K562 (cell line): ENCODE measurements around the gene PLEKHA7. TPM values are rescaled to one million over a fixed set of nuclear protein-coding genes. Genes with fewer than 3 reads are reported as not detected.
A peak's percentile ranks its signal among the peaks of the same experiment; 100 is the strongest.

Experiments
- ATAC-seq: fragments of 200-7000 bp; cut with Tn5 transposase; 3 replicates; pipeline ENCODE4 v1.9.1; 2020; ENCODE audit warnings: moderate library complexity
- BruUV-seq: library from RNA; stranded (reverse); fragments of 400-500 nt; replicated peaks from 2 replicates; lab custom pipeline; 2021; lab: Mats Ljungman, UMichigan
- CTCF ChIA-PET: fragments of 300-600 bp; formaldehyde crosslinking; extraction: SDS; loops from one replicate; lab custom pipeline; 2021; ENCODE audit warnings: low intra/inter-chr PET ratio; lab: Yijun Ruan, JAX
- POLR2A ChIA-PET: fragments of 300-600, 350-650 bp; sonication (Branson Sonifier 250); formaldehyde crosslinking; extraction: SDS; loops from one replicate; lab custom pipeline; 2021; ENCODE audit warnings: antibody characterized with exemption, inconsistent platforms; lab: Yijun Ruan, JAX
- DNase-seq, 4 experiments: peaks; one replicate each; pipeline versions ENCODE4 v3.0.0 to v3.0.0-alpha.2; 2011 to 2018; ENCODE audit warnings: low spot score in 3 of 4, mixed read lengths in 3 of 4; ENCODE audit errors: extremely low read depth in 1 of 4
- FAIRE-seq: peaks from 2 replicates; lab custom pipeline; 2011; peaks lifted over from hg19 to GRCh38; lab: Jason Lieb, UNC
- H2AFZ ChIP-seq: 2 replicates; pipeline ENCODE4 v1.6.0; 2011; ENCODE audit warnings: low read depth, low read length, control low read depth, inconsistent platforms
- H3K27ac ChIP-seq: fragments of 200-600 bp; 3 replicates; pipeline ENCODE4 v1.8.0; 2011; ENCODE audit warnings: low read depth, mild to moderate bottlenecking, control low read depth, inconsistent platforms, low read length, moderate library complexity, mixed read lengths; ENCODE audit errors: extremely low read depth
- H3K27me3 ChIP-seq, 2 experiments: fragments of 300-600 bp in 1 of 2; 2 replicates in 1 of 2; 3 replicates in 1 of 2; pipeline versions ENCODE4 v1.6.0 to v1.8.0; 2011; ENCODE audit warnings: inconsistent platforms in 2 of 2, low read length in 2 of 2, mild to moderate bottlenecking in 1 of 2, mixed read lengths in 1 of 2, moderate library complexity in 1 of 2; ENCODE audit not compliant: control insufficient read depth in 2 of 2, insufficient read depth in 2 of 2
- H3K36me3 ChIP-seq: fragments of 300-600 bp; 3 replicates; pipeline ENCODE4 v1.8.0; 2011; ENCODE audit warnings: mild to moderate bottlenecking, low read length, inconsistent platforms; ENCODE audit not compliant: control insufficient read depth, insufficient read depth
- H3K4me1 ChIP-seq, 2 experiments: fragments of 200-600 bp in 1 of 2; replicated peaks in 1 of 2; 2 replicates in 1 of 2; 3 replicates in 1 of 2; pipeline versions ENCODE4 v1.5.1 to v1.8.0; 2011; ENCODE audit warnings: inconsistent platforms in 2 of 2, low read length in 2 of 2, mild to moderate bottlenecking in 1 of 2, mixed read lengths in 1 of 2, moderate library complexity in 1 of 2; ENCODE audit not compliant: control insufficient read depth in 2 of 2, insufficient read depth in 2 of 2
- H3K4me2 ChIP-seq: 2 replicates; pipeline ENCODE4 v1.6.1; 2011; ENCODE audit warnings: low read length, control low read depth, inconsistent platforms, mixed read lengths; ENCODE audit not compliant: insufficient read depth
- H3K4me3 ChIP-seq: fragments of 200-600 bp; sonication (generic), shearing (Covaris generic); 2 replicates; pipeline ENCODE4 v1.5.1; 2016; ENCODE audit warnings: control low read depth, inconsistent platforms
- H3K79me2 ChIP-seq: fragments of 200-600 bp; 3 replicates; pipeline ENCODE4 v1.8.0; 2011; ENCODE audit warnings: low read length, inconsistent platforms; ENCODE audit not compliant: control insufficient read depth, insufficient read depth
- H3K9ac ChIP-seq, 2 experiments: 2 replicates each; pipeline versions ENCODE4 v1.6.0 to v1.6.1; 2011; ENCODE audit warnings: low read depth in 2 of 2, low read length in 2 of 2, control low read depth in 1 of 2, inconsistent platforms in 1 of 2, mild to moderate bottlenecking in 1 of 2, mixed read lengths in 1 of 2; ENCODE audit not compliant: insufficient read depth in 1 of 2
- H3K9me1 ChIP-seq: one replicate; pipeline ENCODE4 v1.6.0; 2011; ENCODE audit warnings: inconsistent platforms, mild to moderate bottlenecking, low read length, moderate library complexity; ENCODE audit not compliant: control insufficient read depth, insufficient read depth
- H3K9me3 ChIP-seq: replicated peaks from 2 replicates; pipeline ENCODE4 v1.5.1; 2011; ENCODE audit warnings: low read depth, low read length, inconsistent platforms; ENCODE audit not compliant: control insufficient read depth, insufficient read depth
- H4K20me1 ChIP-seq: replicated peaks from 2 replicates; pipeline ENCODE4 v1.6.1; 2011; ENCODE audit warnings: low read length, inconsistent platforms, mixed read lengths; ENCODE audit not compliant: control insufficient read depth, insufficient read depth
- ETV1 ChIP-seq: fragments of 450-650 bp; conservative IDR thresholded peaks from 2 replicates; pipeline ENCODE4 v1.6.1; 2016; ENCODE audit warnings: missing genetic modification characterization, control low read depth, low read depth, missing compliant biosample characterization
- FOXK1 ChIP-seq: sonication (generic); formaldehyde crosslinking; IDR thresholded peaks from 2 replicates; pipeline ENCODE4 v1.8.0; 2022; ENCODE audit warnings: missing genetic modification reagents, mild to moderate bottlenecking, borderline replicate concordance
- MEF2D ChIP-seq: conservative IDR thresholded peaks from 2 replicates; pipeline ENCODE4 v1.6.1; 2016; ENCODE audit warnings: low read depth, missing genetic modification characterization, missing compliant biosample characterization
- PHF21A ChIP-seq: fragments of 450-650 bp; IDR thresholded peaks from 2 replicates; pipeline ENCODE4 v1.6.1; 2017; ENCODE audit warnings: low read depth, borderline replicate concordance
- PKNOX1 ChIP-seq: fragments of 450-650 bp; IDR thresholded peaks from 2 replicates; pipeline ENCODE4 v1.6.1; 2016
- RCOR1 ChIP-seq, 2 experiments: IDR thresholded peaks; 2 replicates each; pipeline ENCODE4 v1.6.1; 2012; ENCODE audit warnings: low read depth in 2 of 2, low read length in 2 of 2, borderline replicate concordance in 1 of 2, improper control_type of control experiment in 1 of 2
- SMARCA4 ChIP-seq: fragments of 450-650 bp; IDR thresholded peaks from 2 replicates; pipeline ENCODE4 v1.6.1; 2016
- SNIP1 ChIP-seq: fragments of 450-650 bp; IDR thresholded peaks from 2 replicates; pipeline ENCODE4 v1.7.1; 2017; ENCODE audit warnings: low read depth, mild to moderate bottlenecking
- ZNF140 ChIP-seq: fragments of 250-450 bp; sonication (Bioruptor Pico); IDR thresholded peaks from 2 replicates; pipeline ENCODE4 v1.8.0; 2021; ENCODE audit warnings: moderate library complexity, mild to moderate bottlenecking, inconsistent platforms
- ZNF511 ChIP-seq: sonication (generic); formaldehyde crosslinking; IDR thresholded peaks from 2 replicates; pipeline ENCODE4 v1.8.0; 2022; ENCODE audit warnings: mild to moderate bottlenecking, missing genetic modification reagents
- ZNF696 ChIP-seq: fragments of 250-450 bp; sonication (Bioruptor Pico); conservative IDR thresholded peaks from 2 replicates; pipeline ENCODE4 v1.4.0; 2020; ENCODE audit warnings: mild to moderate bottlenecking, moderate library complexity
- WGBS: fragments of 100-300 bp; shearing (Covaris generic); methylation state at CpG from one replicate; pipeline ENCODE4 v1.1.6; 2016; ENCODE audit warnings: low coverage, mixed read lengths; ENCODE audit not compliant: insufficient coverage; ENCODE audit errors: missing lambda C conversion rate; 5-methylcytosine and 5-hydroxymethylcytosine counted together
- in situ Hi-C: fragments of 300-500 bp; cut with MboI; formaldehyde crosslinking; loops from 4 replicates; pipeline ENCODE4 v1.15.0; 2018; ENCODE audit warnings: inconsistent platforms, mixed read lengths
- intact Hi-C: fragments of 100-400 bp; cut with micrococcal nuclease; formaldehyde crosslinking; loops from 2 replicates; pipeline ENCODE4 v1.14.2; 2022
- polyA plus RNA-seq, 8 experiments: library from polyadenylated mRNA; depleted of rRNA in 4 of 8; stranded (reverse) in 5 of 8; unstranded in 3 of 8; fragments of >200 nt; fragmentation: Nextera tagmentation in 2 of 8; fragmentation: Illumina TruSeq in 1 of 8; extraction: Ambion mirVana in 2 of 8; extraction: Trizol in 1 of 8; gene quantifications; 2 replicates each; pipeline versions ENCODE4 v1.2.1 to v1.2.3, GENCODE V29; 2011 to 2014; ENCODE audit warnings: inconsistent platforms in 1 of 8, missing spikeins in 1 of 8
- total RNA-seq, 7 experiments: library from RNA; depleted of rRNA in 6 of 7; stranded (reverse); fragments of >200 nt in 6 of 7; fragmentation: Illumina TruSeq in 2 of 7; extraction: Trizol in 2 of 7; gene quantifications; 2 replicates each; pipeline versions ENCODE4 v1.2.1 to v1.2.3, GENCODE V29; 2011 to 2021; ENCODE audit warnings: low replicate concordance in 1 of 7
- TF ChIP-seq, protein P1 (sequence below): sonication (generic); formaldehyde crosslinking; IDR thresholded peaks from 2 replicates; pipeline ENCODE4 v1.8.0; 2022; ENCODE audit warnings: mild to moderate bottlenecking, missing genetic modification reagents, borderline replicate concordance
- TF ChIP-seq, protein P2 (sequence below): fragments of 250-450 bp; sonication (Bioruptor Pico); IDR thresholded peaks from 2 replicates; pipeline ENCODE4 v1.5.0; 2020; ENCODE audit warnings: mild to moderate bottlenecking

The PLEKHA7 gene
- total and polyA plus RNA-seq, 9 of the 15 experiments (the other 6 are each of a cell fraction or from before 2014, with no cell fraction given): 0.06 to 0.77 (median 0.20) TPM; not detected in 1

DNA sequence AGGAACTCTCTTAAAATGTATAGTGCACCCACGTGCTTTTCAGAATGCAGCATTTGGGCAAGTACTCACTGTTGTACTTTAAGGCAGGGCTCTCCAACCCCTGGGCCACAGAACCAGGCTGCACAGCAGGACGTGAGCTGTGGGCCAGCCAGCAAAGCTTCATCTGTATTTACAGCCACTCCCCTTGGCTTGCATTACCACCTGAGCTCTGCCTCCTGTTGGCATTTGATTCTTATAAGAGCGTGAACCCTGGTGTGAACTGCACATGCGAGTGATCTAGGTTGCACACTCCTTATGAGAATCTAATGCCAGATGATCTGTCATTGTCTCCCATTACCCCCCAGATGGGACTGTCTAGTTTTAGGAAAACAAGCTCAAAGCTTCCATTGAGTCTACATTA, 272.7 kb downstream of the PLEKHA7 start:
- H2AFZ ChIP-seq: no peak overlapping the region
- no peak for DNase-seq
- no peaks in the 10 kb centered on the region for H3K27me3 ChIP-seq
- in situ Hi-C loops: no loop called here
- H3K36me3 ChIP-seq: peaks cover 48% of the 10 kb centered on the region; the same call in 2 of the 3 replicates
- intact Hi-C loops: no loop called here
- no peaks in the 10 kb centered on the region for H3K9me1 ChIP-seq
- H4K20me1 ChIP-seq: peaks cover 3% of the 10 kb centered on the region; the same call in 1 of the 2 replicates
- no peak for TF ChIP-seq ZNF511 (CRISPR knock-in tag)
- no peak for TF ChIP-seq PHF21A
- no peak for TF ChIP-seq ZNF140
- no peak for TF ChIP-seq SNIP1
- no peak for TF ChIP-seq PKNOX1
- TF ChIP-seq, protein P1, sequence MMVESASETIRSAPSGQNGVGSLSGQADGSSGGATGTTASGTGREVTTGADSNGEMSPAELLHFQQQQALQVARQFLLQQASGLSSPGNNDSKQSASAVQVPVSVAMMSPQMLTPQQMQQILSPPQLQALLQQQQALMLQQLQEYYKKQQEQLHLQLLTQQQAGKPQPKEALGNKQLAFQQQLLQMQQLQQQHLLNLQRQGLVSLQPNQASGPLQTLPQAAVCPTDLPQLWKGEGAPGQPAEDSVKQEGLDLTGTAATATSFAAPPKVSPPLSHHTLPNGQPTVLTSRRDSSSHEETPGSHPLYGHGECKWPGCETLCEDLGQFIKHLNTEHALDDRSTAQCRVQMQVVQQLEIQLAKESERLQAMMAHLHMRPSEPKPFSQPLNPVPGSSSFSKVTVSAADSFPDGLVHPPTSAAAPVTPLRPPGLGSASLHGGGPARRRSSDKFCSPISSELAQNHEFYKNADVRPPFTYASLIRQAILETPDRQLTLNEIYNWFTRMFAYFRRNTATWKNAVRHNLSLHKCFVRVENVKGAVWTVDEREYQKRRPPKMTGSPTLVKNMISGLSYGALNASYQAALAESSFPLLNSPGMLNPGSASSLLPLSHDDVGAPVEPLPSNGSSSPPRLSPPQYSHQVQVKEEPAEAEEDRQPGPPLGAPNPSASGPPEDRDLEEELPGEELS: no peak
- TF ChIP-seq SMARCA4: no peak
- TF ChIP-seq ZNF696 (CRISPR knock-in tag): no peak
- no peak for TF ChIP-seq RCOR1 (IDR thresholded peaks at IDR 0.05; ENCODE audit: borderline replicate concordance in 1 of 2, low read depth in 2 of 2, low read length in 2 of 2)
- no peak for TF ChIP-seq ETV1 (tag)
- TF ChIP-seq MEF2D: no peak
- TF ChIP-seq, protein P2, sequence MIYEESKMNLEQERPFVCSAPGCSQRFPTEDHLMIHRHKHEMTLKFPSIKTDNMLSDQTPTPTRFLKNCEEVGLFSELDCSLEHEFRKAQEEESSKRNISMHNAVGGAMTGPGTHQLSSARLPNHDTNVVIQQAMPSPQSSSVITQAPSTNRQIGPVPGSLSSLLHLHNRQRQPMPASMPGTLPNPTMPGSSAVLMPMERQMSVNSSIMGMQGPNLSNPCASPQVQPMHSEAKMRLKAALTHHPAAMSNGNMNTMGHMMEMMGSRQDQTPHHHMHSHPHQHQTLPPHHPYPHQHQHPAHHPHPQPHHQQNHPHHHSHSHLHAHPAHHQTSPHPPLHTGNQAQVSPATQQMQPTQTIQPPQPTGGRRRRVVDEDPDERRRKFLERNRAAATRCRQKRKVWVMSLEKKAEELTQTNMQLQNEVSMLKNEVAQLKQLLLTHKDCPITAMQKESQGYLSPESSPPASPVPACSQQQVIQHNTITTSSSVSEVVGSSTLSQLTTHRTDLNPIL (CRISPR knock-in tag): no peak
- no peak for TF ChIP-seq FOXK1 (CRISPR knock-in tag)
- ChIA-PET POLR2A (interaction anchor here (5.1 kb wide), 1 partner anchor 8 kb away, joined by 27 read pairs; no protein-coding TSS in a partner anchor), CTCF (no interaction called here)
- peak overlapping the region; percentile 2; the same call in 1 of the 2 replicates for H3K4me2 ChIP-seq
- H3K9me3 ChIP-seq: no peaks in the 10 kb centered on the region
- no peak for ATAC-seq
- no peak overlapping the region for H3K4me3 ChIP-seq
- peaks cover 11 to 12% of the 10 kb centered on the region in 2 experiments; a peak in 4 of 5 replicates for H3K4me1 ChIP-seq
- no peak for FAIRE-seq
- no peak overlapping the region for H3K27ac ChIP-seq
- peaks cover 86% of the 10 kb centered on the region for H3K79me2 ChIP-seq
- no peak overlapping the region for H3K9ac ChIP-seq
- TSS peak; percentile 6 for BruUV-seq
- 84% methylated on average over 4 of the region's 4 CpGs for WGBS
